Loucy (cell line): ENCODE measurements around the gene MCTP2.

Experiments
- EZH2phosphoT487 ChIP-seq: fragments of 200-600 bp; IDR thresholded peaks from 2 replicates; pipeline ENCODE4 v1.6.1; 2018; ENCODE audit warnings: antibody characterized with exemption, mild to moderate bottlenecking, moderate library complexity, borderline replicate concordance
- TF ChIP-seq, protein P1 (sequence below): fragments of 200-600 bp; sonication (generic); conservative IDR thresholded peaks from 2 replicates; pipeline ENCODE4 v1.5.1; 2014; ENCODE audit warnings: mild to moderate bottlenecking, antibody characterized with exemption, low read length

DNA sequence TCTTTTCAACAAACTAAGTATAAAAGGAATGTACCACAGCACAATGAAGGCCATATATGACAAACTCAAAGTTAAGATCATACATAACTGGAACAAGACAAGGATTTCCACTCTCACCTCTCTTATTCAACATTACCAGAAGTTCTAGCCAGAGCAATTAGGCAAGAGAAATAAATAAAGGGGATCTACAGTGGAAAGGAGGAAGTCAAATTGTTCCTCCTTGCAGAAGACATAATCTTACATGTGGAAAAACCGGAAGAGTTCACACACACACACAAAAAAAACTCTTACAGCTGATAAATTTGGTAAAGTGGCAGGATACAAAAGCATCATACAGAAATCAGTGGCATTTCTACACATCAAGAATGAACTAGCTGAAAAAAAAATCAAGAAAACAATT, 277.9 kb downstream of the MCTP2 start:
- TF ChIP-seq, protein P1, sequence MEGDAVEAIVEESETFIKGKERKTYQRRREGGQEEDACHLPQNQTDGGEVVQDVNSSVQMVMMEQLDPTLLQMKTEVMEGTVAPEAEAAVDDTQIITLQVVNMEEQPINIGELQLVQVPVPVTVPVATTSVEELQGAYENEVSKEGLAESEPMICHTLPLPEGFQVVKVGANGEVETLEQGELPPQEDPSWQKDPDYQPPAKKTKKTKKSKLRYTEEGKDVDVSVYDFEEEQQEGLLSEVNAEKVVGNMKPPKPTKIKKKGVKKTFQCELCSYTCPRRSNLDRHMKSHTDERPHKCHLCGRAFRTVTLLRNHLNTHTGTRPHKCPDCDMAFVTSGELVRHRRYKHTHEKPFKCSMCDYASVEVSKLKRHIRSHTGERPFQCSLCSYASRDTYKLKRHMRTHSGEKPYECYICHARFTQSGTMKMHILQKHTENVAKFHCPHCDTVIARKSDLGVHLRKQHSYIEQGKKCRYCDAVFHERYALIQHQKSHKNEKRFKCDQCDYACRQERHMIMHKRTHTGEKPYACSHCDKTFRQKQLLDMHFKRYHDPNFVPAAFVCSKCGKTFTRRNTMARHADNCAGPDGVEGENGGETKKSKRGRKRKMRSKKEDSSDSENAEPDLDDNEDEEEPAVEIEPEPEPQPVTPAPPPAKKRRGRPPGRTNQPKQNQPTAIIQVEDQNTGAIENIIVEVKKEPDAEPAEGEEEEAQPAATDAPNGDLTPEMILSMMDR, result no peak
- no peak for TF ChIP-seq EZH2phosphoT487
